ENCODE measurements around the gene CLIC3.

DNA sequence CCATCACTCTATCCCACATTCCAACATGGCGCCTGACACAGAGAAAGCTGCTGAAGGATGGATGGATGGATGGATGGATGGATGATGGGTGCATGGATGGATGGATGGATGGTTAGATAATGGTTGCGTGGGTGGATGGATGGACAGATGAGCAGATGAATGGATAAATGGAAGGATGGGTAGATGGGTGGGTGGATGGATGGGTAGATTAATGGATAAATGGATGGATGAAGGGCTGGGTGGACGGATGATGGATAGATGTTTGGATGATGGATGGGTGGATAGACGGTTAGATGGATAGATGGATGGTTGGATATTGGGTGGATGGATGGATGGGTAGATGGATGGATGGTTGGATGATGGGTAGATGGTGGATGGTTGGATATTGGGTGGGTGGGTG lies 39.8 kb downstream of the CLIC3 start:
- no peak for TF ChIP-seq TOX (CRISPR knock-in tag; IDR thresholded peaks at IDR 0.05; ENCODE audit: borderline replicate concordance)
- TF ChIP-seq ESRRG (CRISPR knock-in tag; IDR thresholded peaks at IDR 0.05), result no peak
- TF ChIP-seq, protein P1, sequence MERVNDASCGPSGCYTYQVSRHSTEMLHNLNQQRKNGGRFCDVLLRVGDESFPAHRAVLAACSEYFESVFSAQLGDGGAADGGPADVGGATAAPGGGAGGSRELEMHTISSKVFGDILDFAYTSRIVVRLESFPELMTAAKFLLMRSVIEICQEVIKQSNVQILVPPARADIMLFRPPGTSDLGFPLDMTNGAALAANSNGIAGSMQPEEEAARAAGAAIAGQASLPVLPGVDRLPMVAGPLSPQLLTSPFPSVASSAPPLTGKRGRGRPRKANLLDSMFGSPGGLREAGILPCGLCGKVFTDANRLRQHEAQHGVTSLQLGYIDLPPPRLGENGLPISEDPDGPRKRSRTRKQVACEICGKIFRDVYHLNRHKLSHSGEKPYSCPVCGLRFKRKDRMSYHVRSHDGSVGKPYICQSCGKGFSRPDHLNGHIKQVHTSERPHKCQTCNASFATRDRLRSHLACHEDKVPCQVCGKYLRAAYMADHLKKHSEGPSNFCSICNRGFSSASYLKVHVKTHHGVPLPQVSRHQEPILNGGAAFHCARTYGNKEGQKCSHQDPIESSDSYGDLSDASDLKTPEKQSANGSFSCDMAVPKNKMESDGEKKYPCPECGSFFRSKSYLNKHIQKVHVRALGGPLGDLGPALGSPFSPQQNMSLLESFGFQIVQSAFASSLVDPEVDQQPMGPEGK (CRISPR knock-in tag; IDR thresholded peaks at IDR 0.05; ENCODE audit: borderline replicate concordance), result no peak
- no peak for TF ChIP-seq ZFP30 (CRISPR knock-in tag; IDR thresholded peaks at IDR 0.05)
- no peak for TF ChIP-seq ISL1 (CRISPR knock-in tag; IDR thresholded peaks at IDR 0.05)
- TF ChIP-seq ARNTL (CRISPR knock-in tag; IDR thresholded peaks at IDR 0.05; ENCODE audit: borderline replicate concordance, low read depth), result no peak
- no peak for TF ChIP-seq BACH2 (CRISPR knock-in tag; IDR thresholded peaks at IDR 0.05; ENCODE audit: borderline replicate concordance)
- no peak for TF ChIP-seq ZFP3 (CRISPR knock-in tag; IDR thresholded peaks at IDR 0.05)
- TF ChIP-seq, protein P2, sequence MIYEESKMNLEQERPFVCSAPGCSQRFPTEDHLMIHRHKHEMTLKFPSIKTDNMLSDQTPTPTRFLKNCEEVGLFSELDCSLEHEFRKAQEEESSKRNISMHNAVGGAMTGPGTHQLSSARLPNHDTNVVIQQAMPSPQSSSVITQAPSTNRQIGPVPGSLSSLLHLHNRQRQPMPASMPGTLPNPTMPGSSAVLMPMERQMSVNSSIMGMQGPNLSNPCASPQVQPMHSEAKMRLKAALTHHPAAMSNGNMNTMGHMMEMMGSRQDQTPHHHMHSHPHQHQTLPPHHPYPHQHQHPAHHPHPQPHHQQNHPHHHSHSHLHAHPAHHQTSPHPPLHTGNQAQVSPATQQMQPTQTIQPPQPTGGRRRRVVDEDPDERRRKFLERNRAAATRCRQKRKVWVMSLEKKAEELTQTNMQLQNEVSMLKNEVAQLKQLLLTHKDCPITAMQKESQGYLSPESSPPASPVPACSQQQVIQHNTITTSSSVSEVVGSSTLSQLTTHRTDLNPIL (CRISPR knock-in tag; IDR thresholded peaks at IDR 0.05; ENCODE audit: low read depth), result no peak
- TF ChIP-seq ZNF8 (CRISPR knock-in tag; IDR thresholded peaks at IDR 0.05), result no peak
- TF ChIP-seq CSDC2 (CRISPR knock-in tag; IDR thresholded peaks at IDR 0.05), result no peak
- TF ChIP-seq OSR1 (CRISPR knock-in tag; IDR thresholded peaks at IDR 0.05), result no peak
- TF ChIP-seq PPARA (CRISPR knock-in tag; IDR thresholded peaks at IDR 0.05; ENCODE audit: borderline replicate concordance), result no peak
